Measurements from ENCODE around the gene MAD1L1. TPM values are rescaled to one million over a fixed set of nuclear protein-coding genes. Genes with fewer than 3 reads are reported as not detected.

MAD1L1 gene
- total and polyA plus RNA-seq, 2 of the 13 experiments (the other 11 are each of a cell fraction or from before 2014, with no cell fraction given), result 17.4 to 64.7 TPM

GRCh38 chr7:1845536-1846311 is 387.0 kb downstream of the MAD1L1 start (continued):
- no peak for TF ChIP-seq SKI (IDR thresholded peaks at IDR 0.05; ENCODE audit: partially characterized antibody)

- TF ChIP-seq ZNF549 (CRISPR knock-in tag; IDR thresholded peaks at IDR 0.05), result no peak
- Histone ChIP-seq H3K27ac (ENCODE audit: extremely low read length, insufficient read depth, low read length) (no peak overlapping the region), H3K4me2 (ENCODE audit: low read depth, low read length) (no peak overlapping the region), H3K79me2 (ENCODE audit: insufficient read depth, low read length) (no peaks in the 10 kb centered on the region), H3K9ac (ENCODE audit: insufficient read depth, low read depth, low read length) (no peak overlapping the region), H3K36me3 (replicated peaks in 1 of 2; ENCODE audit: control insufficient read depth in 1 of 2, insufficient read depth in 2 of 2, low read length in 2 of 2) (peaks cover 1 to 4% of the 10 kb centered on the region in 2 experiments; a peak in 1 of 5 replicates), H3K4me1 (ENCODE audit: insufficient read depth, low read length) (peaks cover 14% of the 10 kb centered on the region), H3K27me3 (ENCODE audit: control insufficient read depth in 1 of 2, insufficient read depth in 2 of 2, low read length in 2 of 2) (no peaks in the 10 kb centered on the region), H3K9me3 (ENCODE audit: low read length) (no peaks in the 10 kb centered on the region), H3K4me3 (replicated peaks in 1 of 3; ENCODE audit: insufficient read depth in 1 of 3, low read depth in 2 of 3, low read length in 3 of 3) (no peak overlapping the region), H2AFZ (ENCODE audit: low read length) (no peak overlapping the region), H4K20me1 (ENCODE audit: insufficient read depth, low read length) (no peaks in the 10 kb centered on the region)
- BruUV-seq (replicated peaks), result no TSS peak
- POLR2A ChIA-PET, result no interaction called here
- FAIRE-seq (no peak), DNase-seq (ENCODE audit: low spot score) (no peak), ATAC-seq (no peak)
- intact Hi-C loops (cut with micrococcal nuclease; ENCODE audit: unreplicated experiment) (no loop called here), in situ Hi-C loops (cut with HindIII; ENCODE audit: extremely low pct_ligation_motif_present, low pct_unique_long_range_greater_than_20kb) (no loop called here)
- 93% methylated on average over 7 of the region's 16 CpGs for WGBS (ENCODE audit: low lambda C conversion rate)
- CTCF ChIA-PET (ENCODE audit: low intra/inter-chr PET ratio, low total read pairs), result no interaction called here
These were observed 387.8 kb downstream of the MAD1L1 start for GRCh38 chr7:1844951-1845390.

DNA sequence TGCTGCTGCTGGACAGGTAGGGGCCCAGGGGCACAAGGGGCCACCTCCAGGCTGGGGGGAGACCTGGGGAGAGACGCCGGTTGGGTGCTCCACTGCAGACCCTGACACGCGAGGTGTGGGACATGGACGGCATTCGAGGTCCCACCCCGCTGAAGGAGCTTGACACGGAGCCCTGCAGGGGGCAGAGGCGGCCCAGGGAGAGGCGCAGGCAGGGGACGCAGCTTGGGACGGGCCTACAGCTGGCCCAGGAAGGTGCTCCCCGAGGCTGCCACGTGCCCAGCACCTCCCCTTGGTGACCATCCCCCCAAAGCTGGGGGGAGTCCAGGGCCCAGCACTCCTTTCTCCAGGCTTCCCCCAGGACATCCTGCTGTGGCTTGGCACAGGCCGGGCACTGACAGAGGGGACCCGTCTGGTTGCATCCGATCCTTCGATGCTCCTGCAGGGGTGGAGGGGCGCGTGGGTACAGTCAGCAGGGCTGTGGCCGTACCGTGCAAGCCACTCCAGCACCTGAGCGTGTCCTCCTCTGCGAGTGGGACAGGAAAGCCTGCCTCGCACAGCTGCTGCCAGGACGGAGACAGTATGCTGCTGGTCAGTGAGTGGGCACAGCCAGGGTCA is 388.3 kb downstream of the MAD1L1 start:
- H3K79me2 ChIP-seq (ENCODE audit: insufficient read depth, low read length), result no peaks in the 10 kb centered on the region
- CTCF ChIA-PET (ENCODE audit: low intra/inter-chr PET ratio, low total read pairs), result no interaction called here
- H3K4me2 ChIP-seq (ENCODE audit: low read depth, low read length), result no peak overlapping the region
- no peak overlapping the region for H3K4me3 ChIP-seq (replicated peaks in 1 of 3; ENCODE audit: insufficient read depth in 1 of 3, low read depth in 2 of 3, low read length in 3 of 3)
- no peak overlapping the region for H3K27ac ChIP-seq (ENCODE audit: extremely low read length, insufficient read depth, low read length)
- no CpG with 5 or more reads among the region's 26 CpGs for WGBS (ENCODE audit: low lambda C conversion rate)
- ATAC-seq (no peak), DNase-seq (ENCODE audit: low spot score) (no peak), FAIRE-seq (no peak)
- H3K9ac ChIP-seq (ENCODE audit: insufficient read depth, low read depth, low read length), result no peak overlapping the region
- H3K27me3 ChIP-seq (ENCODE audit: control insufficient read depth in 1 of 2, insufficient read depth in 2 of 2, low read length in 2 of 2), result no peaks in the 10 kb centered on the region
- H3K36me3 ChIP-seq (replicated peaks in 1 of 2; ENCODE audit: control insufficient read depth in 1 of 2, insufficient read depth in 2 of 2, low read length in 2 of 2), result peaks cover 1 to 4% of the 10 kb centered on the region in 2 experiments; a peak in 1 of 5 replicates
- no peak overlapping the region for H2AFZ ChIP-seq (ENCODE audit: low read length)
- in situ Hi-C loops (cut with HindIII; ENCODE audit: extremely low pct_ligation_motif_present, low pct_unique_long_range_greater_than_20kb) (no loop called here), intact Hi-C loops (cut with micrococcal nuclease; ENCODE audit: unreplicated experiment) (no loop called here)
- H3K9me3 ChIP-seq (ENCODE audit: low read length), result no peaks in the 10 kb centered on the region
- H4K20me1 ChIP-seq (ENCODE audit: insufficient read depth, low read length), result no peaks in the 10 kb centered on the region
- H3K4me1 ChIP-seq (ENCODE audit: insufficient read depth, low read length), result peaks cover 14% of the 10 kb centered on the region
- POLR2A ChIA-PET, result no interaction called here
- BruUV-seq (replicated peaks), result no TSS peak
- TF ChIP-seq U2AF1 (optimal IDR thresholded peaks at IDR 0.05; ENCODE audit: low read depth, low read length) (no peak), ZNF589 (CRISPR knock-in tag; conservative IDR thresholded peaks at IDR 0.05) (no peak), ZNF703 (CRISPR knock-in tag; IDR thresholded peaks at IDR 0.05; ENCODE audit: borderline replicate concordance) (no peak)
- TF ChIP-seq, protein P1, sequence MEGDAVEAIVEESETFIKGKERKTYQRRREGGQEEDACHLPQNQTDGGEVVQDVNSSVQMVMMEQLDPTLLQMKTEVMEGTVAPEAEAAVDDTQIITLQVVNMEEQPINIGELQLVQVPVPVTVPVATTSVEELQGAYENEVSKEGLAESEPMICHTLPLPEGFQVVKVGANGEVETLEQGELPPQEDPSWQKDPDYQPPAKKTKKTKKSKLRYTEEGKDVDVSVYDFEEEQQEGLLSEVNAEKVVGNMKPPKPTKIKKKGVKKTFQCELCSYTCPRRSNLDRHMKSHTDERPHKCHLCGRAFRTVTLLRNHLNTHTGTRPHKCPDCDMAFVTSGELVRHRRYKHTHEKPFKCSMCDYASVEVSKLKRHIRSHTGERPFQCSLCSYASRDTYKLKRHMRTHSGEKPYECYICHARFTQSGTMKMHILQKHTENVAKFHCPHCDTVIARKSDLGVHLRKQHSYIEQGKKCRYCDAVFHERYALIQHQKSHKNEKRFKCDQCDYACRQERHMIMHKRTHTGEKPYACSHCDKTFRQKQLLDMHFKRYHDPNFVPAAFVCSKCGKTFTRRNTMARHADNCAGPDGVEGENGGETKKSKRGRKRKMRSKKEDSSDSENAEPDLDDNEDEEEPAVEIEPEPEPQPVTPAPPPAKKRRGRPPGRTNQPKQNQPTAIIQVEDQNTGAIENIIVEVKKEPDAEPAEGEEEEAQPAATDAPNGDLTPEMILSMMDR (CRISPR knock-in tag; IDR thresholded peaks at IDR 0.05), result peak; percentile 35
- TF ChIP-seq, protein P2, sequence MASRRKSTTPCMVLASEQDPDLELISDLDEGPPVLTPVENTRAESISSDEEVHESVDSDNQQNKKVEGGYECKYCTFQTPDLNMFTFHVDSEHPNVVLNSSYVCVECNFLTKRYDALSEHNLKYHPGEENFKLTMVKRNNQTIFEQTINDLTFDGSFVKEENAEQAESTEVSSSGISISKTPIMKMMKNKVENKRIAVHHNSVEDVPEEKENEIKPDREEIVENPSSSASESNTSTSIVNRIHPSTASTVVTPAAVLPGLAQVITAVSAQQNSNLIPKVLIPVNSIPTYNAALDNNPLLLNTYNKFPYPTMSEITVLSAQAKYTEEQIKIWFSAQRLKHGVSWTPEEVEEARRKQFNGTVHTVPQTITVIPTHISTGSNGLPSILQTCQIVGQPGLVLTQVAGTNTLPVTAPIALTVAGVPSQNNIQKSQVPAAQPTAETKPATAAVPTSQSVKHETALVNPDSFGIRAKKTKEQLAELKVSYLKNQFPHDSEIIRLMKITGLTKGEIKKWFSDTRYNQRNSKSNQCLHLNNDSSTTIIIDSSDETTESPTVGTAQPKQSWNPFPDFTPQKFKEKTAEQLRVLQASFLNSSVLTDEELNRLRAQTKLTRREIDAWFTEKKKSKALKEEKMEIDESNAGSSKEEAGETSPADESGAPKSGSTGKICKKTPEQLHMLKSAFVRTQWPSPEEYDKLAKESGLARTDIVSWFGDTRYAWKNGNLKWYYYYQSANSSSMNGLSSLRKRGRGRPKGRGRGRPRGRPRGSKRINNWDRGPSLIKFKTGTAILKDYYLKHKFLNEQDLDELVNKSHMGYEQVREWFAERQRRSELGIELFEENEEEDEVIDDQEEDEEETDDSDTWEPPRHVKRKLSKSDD (CRISPR knock-in tag; IDR thresholded peaks at IDR 0.05; ENCODE audit: low read depth), result no peak

All from HepG2 (cell line).